Esophagus muscularis mucosa (tissue), 2 donors: ENCODE data around the gene AHSG.

Experiments used
- POLR2A ChIP-seq: fragments of 450-650 bp; IDR thresholded peaks from one replicate; pipeline ENCODE4 v1.6.1; 2017; ENCODE audit warnings: antibody characterized with exemption, moderate library complexity, mild to moderate bottlenecking, low read depth
- POLR2AphosphoS5 ChIP-seq, 2 donors: sonication (generic); formaldehyde crosslinking; IDR thresholded peaks; one replicate each; pipeline ENCODE4 v1.6.1; 2017; ENCODE audit warnings: antibody characterized with exemption in 2 of 2

GRCh38 chr3:186564586-186564985, 48.3 kb upstream of the AHSG start:
- no peak for TF ChIP-seq POLR2A
- TF ChIP-seq POLR2AphosphoS5 (IDR thresholded peaks at IDR 0.05): no peak
